NOMO-1 treated with DMSO at 0.1 percent for 48 hours (cell line): Measurements from ENCODE around the gene PSMD10.

Source experiments
- DNase-seq: peaks from one replicate; lab custom pipeline; 2025; ENCODE audit not compliant: unreplicated experiment; lab: John Stamatoyannopoulos, UW

PSMD10 gene

GRCh38 chrX:108081110-108081509 is 10.2 kb downstream of the PSMD10 start:
- no peak for DNase-seq

GRCh38 chrX:108072746-108073145 is 18.6 kb downstream of the PSMD10 start:
- DNase-seq: no peak

- no peak for DNase-seq
Measured at GRCh38 chrX:108071578-108071977, 19.8 kb downstream of the PSMD10 start.

GRCh38 chrX:108070891-108071290 is 20.5 kb downstream of the PSMD10 start:
- no peak for DNase-seq

GRCh38 chrX:108068121-108068520 is 23.2 kb downstream of the PSMD10 start:
- no peak for DNase-seq

GRCh38 chrX:108064613-108065012 is 26.7 kb downstream of the PSMD10 start:
- no peak for DNase-seq

- no peak for DNase-seq
Measured at GRCh38 chrX:108064001-108064400, 27.3 kb downstream of the PSMD10 start.

GRCh38 chrX:108059801-108060200 is 31.5 kb downstream of the PSMD10 start:
- no peak for DNase-seq

- no peak for DNase-seq
Measured at GRCh38 chrX:108055546-108055945, 35.8 kb downstream of the PSMD10 start.

- no peak for DNase-seq
Measured at GRCh38 chrX:108053218-108053617, 38.1 kb downstream of the PSMD10 start.

- no peak for DNase-seq
Measured at GRCh38 chrX:108049649-108050048, 41.7 kb downstream of the PSMD10 start.

- no peak for DNase-seq
Measured at GRCh38 chrX:108044554-108045256, 46.6 kb downstream of the PSMD10 start, which contains the start of gene VSIG1. VSIG1 (plus strand) TSS chrX:108045065; CDS start chrX:108045131, 66 bp downstream.

GRCh38 chrX:108036298-108036973 is 54.9 kb downstream of the PSMD10 start:
- DNase-seq: no peak

- no peak for DNase-seq
Measured at GRCh38 chrX:108034725-108035124, 56.6 kb downstream of the PSMD10 start.
